Umbilical cord (tissue), 2 donors: ENCODE results near the gene TTC7B. TPM values are rescaled to one million over a fixed set of nuclear protein-coding genes. Genes with fewer than 3 reads are reported as not detected.
A peak's percentile ranks its signal among the peaks of the same experiment; 100 is the strongest.

Source experiments
- DNase-seq: peaks from one replicate; pipeline ENCODE4 v3.0.0-alpha.2; 2015; ENCODE audit warnings: low spot score
- total RNA-seq: library from RNA; depleted of rRNA; stranded (reverse); fragments of >200 nt; gene quantifications from one replicate; pipeline ENCODE4 v1.2.3, GENCODE V29; 2014; ENCODE audit warnings: low replicate concordance; ENCODE audit not compliant: insufficient read depth

TTC7B gene
- total RNA-seq, 1 donor from 2014 or later = 14.2 TPM

DNA sequence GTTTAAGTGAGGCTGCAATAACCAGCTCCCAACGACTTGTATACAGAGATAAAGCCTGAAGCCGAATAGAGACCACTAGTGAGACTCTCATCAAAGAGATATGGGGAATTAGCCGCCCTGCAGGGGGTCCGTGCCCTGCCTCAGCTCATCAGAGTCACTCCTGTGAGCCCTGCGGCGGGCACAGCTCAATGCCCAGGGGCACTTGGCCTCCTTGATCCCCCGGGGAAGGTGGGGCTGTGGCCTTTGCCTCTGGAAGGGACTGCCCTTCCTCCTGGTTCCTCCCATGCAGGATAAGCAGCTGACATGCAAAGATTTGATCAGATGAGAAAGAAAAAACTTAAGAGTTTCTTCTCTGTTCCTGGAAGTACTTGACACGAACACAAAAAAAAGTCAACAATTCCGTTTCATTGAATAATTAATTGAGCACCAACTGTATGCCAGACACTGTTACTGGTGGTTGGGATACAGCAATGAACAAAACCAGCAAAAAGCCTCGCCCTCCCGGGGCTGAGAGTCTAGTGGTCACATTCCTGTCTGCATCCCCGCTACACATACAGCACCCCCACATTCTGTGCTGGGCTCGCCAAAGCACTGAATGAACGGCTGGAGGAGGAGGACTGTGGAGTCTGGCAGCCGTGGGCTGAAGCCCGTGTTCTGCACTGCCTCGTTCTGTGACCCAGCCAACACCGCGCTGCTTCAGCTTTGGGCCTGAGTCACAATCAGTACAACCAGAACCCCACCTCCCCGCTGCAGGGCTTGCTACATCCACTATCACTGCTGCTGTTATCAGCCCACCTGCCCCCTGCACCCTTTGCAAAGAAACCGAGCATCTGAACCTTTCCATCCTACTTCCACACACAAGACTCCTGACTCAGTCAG, 10.3 kb downstream of the TTC7B start:
- DNase-seq = no peak

DNA sequence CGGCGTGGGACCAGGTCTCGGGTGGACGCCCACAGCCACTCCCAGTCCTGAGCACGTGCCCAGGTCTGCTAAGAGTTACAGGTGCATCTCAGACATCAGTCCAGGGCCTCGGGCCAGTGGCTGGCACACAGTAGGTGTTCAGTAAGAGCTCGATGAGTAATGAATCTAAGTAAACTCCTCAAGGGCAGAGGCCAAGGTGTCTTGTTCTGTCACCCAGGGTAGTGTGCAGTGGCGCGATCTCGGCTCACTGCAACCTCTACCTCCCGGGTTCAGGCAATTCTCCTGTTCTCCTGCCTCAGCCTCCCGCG, 11.2 kb downstream of the TTC7B start:
- DNase-seq = no peak

- no peak for DNase-seq
Measured at GRCh38 chr14:90804292-90805083, 11.7 kb downstream of the TTC7B start.

DNA sequence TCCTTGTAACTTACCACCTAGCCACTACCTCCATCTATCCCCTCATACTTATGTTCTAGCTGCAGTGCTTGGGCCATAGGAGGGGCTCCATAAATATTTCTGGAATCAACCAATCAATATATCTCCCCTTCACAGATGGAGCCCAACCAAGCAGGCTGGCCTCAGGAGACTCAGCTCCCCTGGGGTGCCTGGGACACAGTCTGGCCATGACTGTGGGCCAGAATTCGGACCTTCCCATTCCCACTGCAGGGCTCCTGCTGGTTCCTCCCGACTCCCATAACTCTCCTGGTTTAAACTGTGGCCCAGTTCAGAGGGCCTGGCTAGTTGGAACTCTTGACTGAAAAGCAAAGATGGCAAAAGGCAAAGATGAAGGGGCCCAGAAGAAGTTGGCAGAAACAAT, 13.0 kb downstream of the TTC7B start:
- DNase-seq = no peak

DNA sequence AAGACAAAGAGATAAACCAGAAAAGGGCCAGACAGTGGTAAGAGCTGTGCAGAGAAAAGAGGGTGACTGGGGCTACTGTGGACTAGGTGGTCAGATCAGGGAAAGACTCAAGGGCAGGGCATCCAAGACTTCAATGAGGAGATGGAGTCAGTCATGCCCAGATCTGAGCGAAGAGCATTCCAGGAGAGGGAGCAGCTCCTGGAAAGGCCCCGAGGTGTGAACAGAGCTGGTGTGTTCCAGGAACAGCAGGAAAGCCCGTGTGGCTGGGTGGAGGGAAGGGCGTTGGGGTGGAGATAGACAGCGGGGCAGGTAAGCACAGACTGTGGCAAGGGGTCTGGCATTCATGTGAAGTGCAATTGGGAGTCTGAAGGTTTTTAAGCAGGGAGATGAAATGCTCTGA, 16.8 kb downstream of the TTC7B start:
- no peak for DNase-seq

GRCh38 chr14:90797919-90798318, 18.3 kb downstream of the TTC7B start:
- DNase-seq = no peak

GRCh38 chr14:90797451-90797850, 18.8 kb downstream of the TTC7B start:
- DNase-seq = peak; percentile 39

DNA sequence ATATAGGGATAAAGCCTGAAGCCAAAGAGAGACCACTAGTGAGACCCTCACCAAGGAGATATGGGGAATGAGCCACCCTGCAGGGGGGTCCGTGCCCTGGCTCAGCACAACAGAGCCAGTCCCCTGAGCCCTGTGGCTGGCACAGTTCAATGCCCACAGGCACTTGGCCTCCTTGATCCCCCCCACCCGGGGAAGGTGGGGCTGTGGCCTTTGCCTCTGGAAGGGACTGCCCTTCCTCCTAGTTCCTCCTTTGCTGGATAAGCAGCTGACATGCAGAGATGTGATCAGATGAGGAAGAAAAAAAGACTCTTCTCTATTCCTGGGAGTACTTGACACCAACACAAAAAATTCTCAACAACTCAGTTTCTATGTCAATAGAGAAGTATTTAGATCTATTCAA, 19.9 kb downstream of the TTC7B start:
- DNase-seq = no peak

DNA sequence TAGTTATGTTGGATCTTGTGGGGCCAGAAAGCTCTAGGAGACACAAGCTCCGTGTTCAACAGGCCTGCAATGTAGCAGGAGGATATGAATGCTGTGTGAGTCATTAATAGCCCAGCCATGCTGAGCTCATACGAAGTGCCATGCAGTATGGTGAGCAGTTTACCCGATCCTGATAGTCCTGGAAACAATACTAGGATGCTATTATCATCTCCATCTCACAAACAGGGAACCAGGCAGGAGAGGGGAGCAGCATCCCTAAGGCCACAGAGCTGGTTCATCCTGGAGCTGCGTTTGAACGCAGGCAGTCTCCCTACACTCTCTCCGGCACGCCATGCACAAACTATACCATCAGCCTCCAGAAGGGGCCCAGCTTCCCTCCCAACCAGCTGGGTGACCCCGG, 20.5 kb downstream of the TTC7B start:
- peak; percentile 26 for DNase-seq

- no peak for DNase-seq
Measured at GRCh38 chr14:90791486-90791885, 24.7 kb downstream of the TTC7B start.

- no peak for DNase-seq
Measured at GRCh38 chr14:90788031-90788430, 28.2 kb downstream of the TTC7B start.

GRCh38 chr14:90785876-90786450, 30.3 kb downstream of the TTC7B start:
- DNase-seq = no peak

GRCh38 chr14:90785471-90785870, 30.8 kb downstream of the TTC7B start:
- DNase-seq = no peak

GRCh38 chr14:90784621-90785270, 31.5 kb downstream of the TTC7B start:
- DNase-seq = no peak

- no peak for DNase-seq
Measured at GRCh38 chr14:90783344-90783743, 32.9 kb downstream of the TTC7B start.

GRCh38 chr14:90782892-90783291, 33.3 kb downstream of the TTC7B start:
- DNase-seq = no peak

- DNase-seq = no peak
Measured at GRCh38 chr14:90781876-90782275, 34.4 kb downstream of the TTC7B start.

DNA sequence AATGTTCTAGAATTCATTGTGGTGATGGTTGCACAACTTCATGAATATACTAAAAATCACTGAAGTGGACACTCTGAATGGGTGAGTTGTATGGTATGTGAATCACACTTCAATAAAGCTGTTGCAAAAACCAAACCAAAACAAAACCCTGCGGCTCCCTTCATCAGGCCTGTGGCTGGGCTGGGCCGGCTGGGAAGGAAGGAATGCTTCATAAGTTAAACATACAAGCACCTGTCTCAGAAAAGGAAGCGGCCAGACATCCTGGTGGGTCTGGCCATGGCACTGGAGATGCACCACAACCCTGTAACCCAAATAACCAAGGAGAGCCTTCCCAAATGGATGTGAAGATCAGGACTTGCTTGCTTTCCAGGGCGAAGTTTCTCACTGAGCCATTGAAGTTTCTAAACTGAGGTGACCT, 34.9 kb downstream of the TTC7B start:
- DNase-seq = no peak

- no peak for DNase-seq
Measured at GRCh38 chr14:90780519-90780918, 35.7 kb downstream of the TTC7B start.

GRCh38 chr14:90778571-90779255, 37.5 kb downstream of the TTC7B start:
- no peak for DNase-seq

- DNase-seq = no peak
Measured at GRCh38 chr14:90777830-90778485, 38.3 kb downstream of the TTC7B start.
